Activated naive CD4-positive, alpha-beta T cell treated with anti-CD3 and anti-CD28 coated beads, Interleukin-2, amount 50 U/mL, for 16 hours (primary cell): ENCODE results near the gene MRPL53.
"Not testable (repeated sequence)": the region's sequence is repeated elsewhere in the genome, so short reads cannot be mapped to it uniquely, and the experiment has no call there.

Experiments used
- DNase-seq: peaks from one replicate; pipeline ENCODE4 v3.0.0-alpha.2; 2020

MRPL53 gene

DNA sequence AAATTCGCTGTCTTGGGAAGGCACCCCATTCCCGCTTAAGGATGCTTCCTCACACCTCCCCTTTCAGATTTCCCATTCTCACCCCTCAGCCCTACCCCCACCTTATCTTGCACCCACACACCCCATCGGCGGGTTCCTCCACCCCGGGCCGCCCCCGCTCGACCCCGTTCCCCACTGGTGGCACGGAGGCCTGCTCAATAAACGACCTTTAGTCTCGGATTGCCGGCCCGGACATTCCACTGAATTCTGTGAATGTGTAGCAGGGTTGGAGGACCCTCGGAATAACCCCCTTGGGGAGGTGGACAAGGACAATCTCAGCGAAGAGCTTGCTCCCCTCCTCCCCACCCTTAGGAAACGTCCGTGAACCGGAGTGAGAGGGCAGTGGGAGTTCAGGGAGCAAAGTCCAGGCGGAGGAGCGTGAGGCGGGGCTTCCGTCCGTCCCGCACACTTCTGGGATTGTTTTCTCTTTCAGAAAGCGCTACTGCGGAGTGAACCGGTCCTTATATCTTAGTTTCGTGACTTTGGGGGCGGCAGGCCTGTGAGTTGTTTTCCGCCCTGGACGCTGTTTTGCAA lies 29.8 kb upstream of the MRPL53 start:
- no peak for DNase-seq

GRCh38 chr2:74501335-74502071 lies 29.0 kb upstream of the MRPL53 start:
- DNase-seq: no peak

DNA sequence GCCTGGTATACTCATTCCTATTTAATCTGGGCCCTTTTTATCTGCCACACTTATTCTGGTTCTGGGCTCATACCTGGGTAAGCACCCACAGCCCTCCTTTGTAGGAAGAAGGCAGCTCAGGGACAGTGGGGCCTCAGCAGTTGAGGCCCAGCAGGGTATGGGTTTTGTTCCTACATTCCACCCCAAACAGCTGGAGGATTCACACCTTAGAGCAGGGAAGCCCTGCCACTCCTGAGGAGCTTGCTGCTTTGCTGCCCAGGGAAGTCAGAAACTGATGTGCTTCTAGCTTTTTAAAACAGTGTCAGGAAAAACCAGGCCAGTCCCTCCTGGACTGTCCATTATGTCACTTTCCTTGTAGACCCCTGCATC lies 28.1 kb upstream of the MRPL53 start:
- DNase-seq: no peak

DNA sequence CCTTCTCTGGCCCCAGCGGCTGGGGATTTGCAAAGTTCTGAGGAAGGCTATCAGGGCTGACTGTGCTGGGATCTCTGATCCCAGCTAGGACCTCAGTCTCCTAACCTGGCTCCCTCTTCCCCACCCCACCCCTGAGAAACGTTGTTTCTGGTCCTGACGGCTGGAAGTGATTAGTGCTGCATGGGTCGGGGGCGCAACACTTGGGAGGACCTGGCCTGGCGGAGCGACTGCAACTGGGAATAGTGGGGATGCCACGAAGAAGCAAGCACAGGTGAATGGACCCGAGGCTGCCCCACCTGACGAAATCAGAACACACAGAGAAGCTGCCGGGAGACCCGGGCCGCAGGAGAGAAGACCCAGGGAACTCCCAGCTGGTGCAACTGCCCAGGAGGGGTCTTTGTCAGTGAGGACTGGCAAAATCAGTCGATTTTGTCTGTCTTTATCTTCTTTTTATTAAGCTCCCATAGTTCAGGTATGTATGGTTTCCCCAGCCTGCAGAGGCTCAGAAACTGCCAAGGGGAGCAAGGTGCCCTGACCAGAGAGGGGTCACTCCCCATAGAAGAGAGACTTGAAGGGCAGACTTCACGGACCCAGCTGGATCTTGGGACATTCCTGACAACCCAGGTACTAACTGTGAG lies 27.6 kb upstream of the MRPL53 start:
- DNase-seq: no peak

DNA sequence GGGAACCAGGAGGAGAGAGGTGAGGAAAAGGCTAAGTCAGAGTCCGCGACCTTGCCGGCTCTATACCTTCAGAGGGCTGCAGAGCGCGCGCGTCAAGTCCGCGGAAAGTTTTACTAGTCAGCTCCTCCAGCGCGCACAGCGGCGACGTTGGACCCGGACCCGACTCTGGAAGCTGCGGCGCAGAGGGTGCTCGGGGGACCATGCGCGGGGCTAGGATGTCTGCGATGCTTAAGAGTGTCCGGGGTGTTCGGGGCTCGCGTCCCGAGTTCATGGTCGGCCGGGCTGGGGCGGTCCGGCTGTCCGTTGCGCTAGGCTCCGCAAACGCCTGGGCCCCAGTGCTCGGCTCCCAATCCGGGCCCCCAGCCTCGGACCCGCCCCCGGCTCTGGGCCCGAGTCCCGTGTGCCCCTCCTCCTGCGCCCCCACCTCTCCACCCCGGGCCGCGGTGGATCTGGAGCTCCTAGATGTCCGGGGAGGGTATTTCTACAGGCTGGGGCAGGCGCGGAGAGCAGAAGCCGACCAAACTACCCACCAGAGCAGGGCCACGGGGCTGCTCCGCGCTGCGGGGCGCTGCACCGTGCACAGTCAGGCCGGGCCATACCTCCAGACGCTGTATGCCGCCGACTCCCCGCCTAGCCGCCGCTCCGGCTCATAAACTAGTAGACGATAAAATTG lies 26.9 kb upstream of the MRPL53 start, which contains the start of gene LBX2:
LBX2 (minus strand) TSS at position 337 of the 673 bp plus-strand sequence; CDS start at position 271, 66 bp downstream.
- peak; percentile 50 for DNase-seq

- DNase-seq: no peak
Observed at GRCh38 chr2:74498500-74499266, 26.2 kb upstream of the MRPL53 start.

DNA sequence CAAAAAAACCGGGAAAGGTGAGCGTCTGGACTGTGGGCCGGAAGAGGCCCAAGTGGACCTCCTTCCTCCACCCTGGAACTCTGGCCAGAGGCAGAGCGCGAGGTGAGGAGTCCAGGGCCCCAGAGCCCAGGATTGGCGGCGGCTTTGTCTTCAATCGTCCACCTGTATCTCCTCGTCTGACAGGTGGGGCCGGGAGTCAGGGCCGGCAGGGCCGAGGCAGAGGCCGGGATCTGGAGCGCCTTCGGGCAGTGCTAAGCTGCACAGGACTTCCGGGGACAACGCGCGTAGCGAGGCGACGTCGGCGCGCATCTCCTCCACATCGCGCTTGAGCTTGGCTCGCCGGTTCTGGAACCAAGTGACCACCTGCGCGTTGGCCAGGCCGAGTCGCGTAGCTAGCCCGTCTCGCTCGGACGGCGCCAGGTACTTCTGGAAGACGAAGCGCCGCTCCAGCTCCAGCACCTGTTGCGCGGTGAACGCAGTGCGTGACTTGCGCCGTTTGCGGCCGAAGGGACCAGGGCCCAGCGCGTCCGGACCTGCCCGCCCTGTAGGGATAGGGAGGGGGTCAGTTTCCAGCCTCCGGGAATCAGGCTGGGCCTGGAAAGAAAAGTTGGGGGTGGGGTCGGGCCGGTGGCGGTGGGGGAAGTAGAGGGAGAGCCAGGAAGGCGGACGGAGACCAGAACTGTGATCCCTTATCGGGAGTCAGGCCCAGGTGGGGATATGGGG lies 25.5 kb upstream of the MRPL53 start:
- DNase-seq: no peak

DNA sequence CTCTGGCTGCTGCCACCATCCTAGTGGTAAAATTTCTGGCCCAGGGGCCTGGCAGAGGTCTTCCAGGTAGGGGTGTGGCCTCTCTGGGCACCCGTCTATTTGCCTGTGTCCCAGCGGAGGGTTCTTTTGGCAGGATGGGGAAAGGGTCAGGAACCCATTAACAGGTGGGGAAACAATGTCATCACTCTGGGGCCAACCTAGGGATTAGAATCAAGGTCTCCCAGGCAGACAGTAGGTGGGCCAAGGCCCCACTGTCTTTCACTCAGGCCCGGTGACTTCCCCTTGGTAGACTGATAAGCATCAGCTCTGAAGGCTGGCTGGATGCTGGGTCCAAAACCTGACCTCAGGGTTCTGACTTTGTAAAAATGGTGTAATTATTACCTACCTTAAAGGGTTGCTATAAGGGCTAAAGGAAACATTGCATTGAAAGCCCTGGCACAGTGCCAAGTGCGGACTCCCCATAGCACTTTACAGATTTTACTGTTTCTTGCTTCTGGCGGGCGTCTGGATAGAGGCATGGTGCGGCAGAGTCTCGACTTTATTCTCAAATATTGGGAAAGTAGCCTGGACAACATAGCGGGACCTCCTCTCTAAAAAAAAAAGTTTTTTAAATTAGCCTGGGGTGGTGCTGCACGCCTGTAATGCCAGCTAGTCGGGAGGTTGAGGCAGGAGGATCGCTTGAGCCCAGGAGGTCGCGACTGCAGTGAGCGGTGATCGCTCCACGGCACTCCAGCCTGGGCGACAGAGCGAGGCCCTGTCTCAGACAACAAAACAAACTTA lies 24.7 kb upstream of the MRPL53 start:
- no peak for DNase-seq

DNA sequence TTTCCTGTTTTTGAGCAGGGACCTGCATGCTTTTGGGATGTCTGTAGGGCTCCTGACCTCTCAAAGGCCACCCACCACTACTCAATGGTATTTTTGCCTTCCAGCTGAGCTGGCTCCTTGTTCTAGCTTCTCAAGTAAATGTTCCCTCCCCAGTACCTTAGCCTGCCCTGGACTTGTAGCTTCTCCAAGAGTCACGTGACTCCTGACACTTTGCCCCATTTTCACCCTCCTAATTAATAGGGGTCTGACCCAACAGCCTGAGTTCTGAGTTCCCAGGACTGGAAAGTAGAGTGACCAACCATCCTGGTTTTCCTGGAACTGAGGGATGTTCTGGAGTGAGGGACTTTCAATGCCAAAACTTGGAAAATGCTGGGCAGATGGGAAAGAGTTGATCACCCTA lies 23.0 kb upstream of the MRPL53 start:
- DNase-seq: no peak

- DNase-seq: no peak
Observed at GRCh38 chr2:74493546-74493945, 21.1 kb upstream of the MRPL53 start.

- no peak for DNase-seq
Observed at GRCh38 chr2:74491648-74492544, 19.4 kb upstream of the MRPL53 start.

DNA sequence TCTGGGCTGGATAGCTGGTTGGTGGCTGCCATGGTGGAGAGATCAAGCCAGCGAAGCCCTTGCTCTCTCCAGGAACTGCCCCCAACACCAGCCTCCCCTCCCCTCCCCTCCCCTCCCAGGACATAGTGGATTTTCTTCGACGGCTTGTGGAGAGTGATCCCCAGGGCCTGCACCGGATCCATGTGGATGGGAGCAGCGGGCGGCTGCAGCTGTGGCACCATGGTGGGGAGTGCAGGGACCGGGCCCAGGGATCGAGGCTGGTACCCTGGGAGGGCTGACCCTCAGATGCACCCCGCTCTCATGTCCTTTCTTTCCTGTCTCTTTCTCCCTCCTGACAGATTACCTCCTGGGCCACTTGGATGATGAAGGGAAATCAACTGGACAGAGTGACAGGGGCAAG lies 17.4 kb upstream of the MRPL53 start:
- DNase-seq: no peak

DNA sequence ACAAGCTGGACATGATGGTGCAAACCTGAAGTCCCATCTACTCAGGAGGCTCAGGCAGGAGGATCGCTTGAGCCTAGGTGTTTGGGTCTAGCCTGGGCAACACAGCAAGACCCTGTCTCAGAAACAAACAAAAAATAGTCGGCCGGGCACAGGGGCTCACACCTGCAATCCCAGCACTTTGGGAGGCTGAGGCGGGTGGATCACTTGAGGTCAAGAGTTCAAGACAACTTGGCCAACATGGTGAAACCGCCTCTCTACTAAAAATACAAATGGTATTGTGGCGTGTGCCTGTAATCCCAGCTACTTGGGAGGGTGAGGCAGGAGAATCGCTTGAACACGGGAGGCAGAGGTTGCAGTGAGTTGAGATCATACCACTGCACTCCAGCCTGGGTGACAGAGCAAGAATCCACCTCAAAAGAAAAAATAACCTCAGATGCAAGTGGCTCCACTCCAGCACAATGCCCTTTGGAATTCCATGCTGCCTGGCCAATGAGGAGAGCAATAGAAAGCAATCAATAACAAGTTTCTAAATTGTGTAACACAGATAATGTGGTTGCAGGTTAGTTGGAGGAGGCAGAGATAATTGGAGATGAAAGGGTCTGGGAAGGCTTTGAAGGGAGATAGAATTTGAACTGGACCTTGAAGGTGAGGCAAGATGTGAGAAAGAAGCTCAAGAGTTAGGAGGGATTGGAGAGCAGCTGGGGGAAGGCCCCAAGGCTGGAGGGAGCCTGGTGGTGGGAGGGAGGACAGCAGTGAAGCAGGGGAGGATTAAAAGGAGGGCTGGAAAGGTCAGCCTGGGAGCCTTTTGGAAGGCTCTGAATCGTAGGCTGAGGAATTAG lies 16.4 kb upstream of the MRPL53 start:
- DNase-seq: no peak

GRCh38 chr2:74486141-74486540 lies 13.7 kb upstream of the MRPL53 start:
- no peak for DNase-seq

DNA sequence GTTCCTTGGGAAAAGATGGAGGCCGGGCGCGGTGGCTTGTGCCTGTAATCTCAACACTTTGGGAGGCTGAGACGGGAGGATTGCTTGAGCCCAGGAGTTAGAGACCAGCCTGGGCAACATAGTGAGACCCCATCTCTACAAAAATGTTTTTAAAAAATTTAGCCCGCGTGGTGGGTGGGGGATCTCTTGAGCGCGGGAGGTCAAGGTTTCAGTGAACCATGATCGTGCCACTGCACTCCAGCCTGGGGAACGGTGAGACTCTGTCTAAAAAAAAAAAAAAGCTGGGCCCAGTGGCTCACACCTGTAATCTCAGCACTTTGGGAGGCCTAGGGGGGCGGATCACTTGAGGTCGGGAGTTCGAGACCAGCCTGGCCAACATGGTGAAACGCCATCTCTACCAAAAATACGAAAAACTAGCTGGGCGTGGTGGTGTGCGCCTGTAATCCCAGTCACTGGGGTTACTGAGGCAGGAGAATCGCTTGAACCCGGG lies 11.2 kb upstream of the MRPL53 start:
- DNase-seq: not testable (repeated sequence)

DNA sequence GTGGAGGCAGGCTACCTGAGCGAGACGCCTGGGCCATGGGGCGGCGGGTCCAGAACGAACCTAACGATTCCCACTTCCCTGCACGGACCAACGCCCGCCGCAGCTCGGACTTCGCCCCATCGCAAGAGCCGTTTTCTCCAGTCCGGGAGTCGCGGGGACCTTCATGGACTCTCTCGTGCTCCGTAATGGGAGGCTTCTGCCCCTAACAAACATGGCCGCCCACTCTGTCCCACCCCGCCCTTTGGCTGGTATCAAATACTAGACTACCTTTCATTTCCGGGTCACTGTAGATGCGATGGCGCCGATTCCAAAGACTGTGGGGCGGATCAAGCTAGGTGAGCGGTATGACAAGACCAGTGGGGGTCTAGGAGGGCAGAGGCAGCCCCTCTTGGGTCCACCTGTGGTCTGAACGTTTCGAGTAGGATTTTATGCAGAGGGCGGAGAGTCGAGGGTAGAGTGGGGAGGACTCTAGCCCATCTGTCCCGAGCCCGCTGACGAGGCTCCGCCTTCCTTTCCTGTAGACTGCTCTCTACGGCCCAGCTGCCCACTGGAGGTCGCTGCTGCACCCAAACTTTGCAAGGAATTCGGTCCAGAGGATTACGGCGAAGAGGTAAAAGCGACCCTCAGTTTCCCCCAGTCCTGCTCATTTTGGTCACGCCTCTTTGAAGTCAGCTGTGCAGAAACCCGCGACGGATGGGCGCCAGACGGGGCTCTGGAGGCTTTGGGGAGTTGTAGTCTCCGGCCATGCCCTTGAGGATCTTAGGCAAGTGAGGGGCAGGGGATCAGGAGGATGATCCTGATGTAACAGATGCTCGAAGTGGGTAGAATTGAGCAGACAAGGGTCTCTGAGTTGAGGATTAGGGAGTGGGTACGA lies 10.6 kb upstream of the MRPL53 start, which contains the start of the genes CCDC142 and TTC31:
CCDC142 (minus strand) TSS at position 198 of the 874 bp plus-strand sequence; CDS start at position 37, 161 bp downstream.
TTC31 (plus strand) TSS at position 281 of the 874 bp plus-strand sequence; CDS start at position 296, 15 bp downstream.
- peak; percentile 94 for DNase-seq

- peak; percentile 61 for DNase-seq
Observed at GRCh38 chr2:74481961-74482800, 9.7 kb upstream of the MRPL53 start.
